Ovary (tissue), 10 donors: ENCODE measurements around the gene CFHR2. TPM values are rescaled to one million over a fixed set of nuclear protein-coding genes. Genes with fewer than 3 reads are reported as not detected.
"Not testable (repeated sequence)": the region's sequence is repeated elsewhere in the genome, so short reads cannot be mapped to it uniquely, and the experiment has no call there.

Experiments
- DNase-seq, 5 donors: peaks; one replicate each; pipeline ENCODE4 v3.0.0-alpha.2; 2019 to 2020
- H3K27ac ChIP-seq, 2 donors: fragments of 200-600 bp; one replicate each; pipeline versions ENCODE4 v1.5.1 to v1.8.0; 2019 to 2022
- H3K27me3 ChIP-seq: fragments of 200-600 bp; one replicate; pipeline ENCODE4 v1.8.0; 2022
- H3K36me3 ChIP-seq: fragments of 200-600 bp; sonication (generic); one replicate; pipeline ENCODE4 v1.5.1; 2019
- H3K4me1 ChIP-seq: one replicate; pipeline ENCODE4 v1.8.1; 2013; ENCODE audit warnings: mild to moderate bottlenecking, moderate library complexity; ENCODE audit not compliant: insufficient read depth
- H3K4me3 ChIP-seq: fragments of 200-600 bp; sonication (generic); one replicate; pipeline ENCODE4 v1.5.1; 2017
- H3K9me3 ChIP-seq, 2 donors: fragments of 200-600 bp in 1 of 2; sonication (generic) in 1 of 2; one replicate each; pipeline versions ENCODE4 v1.5.1 to v1.8.1; 2013 to 2019; ENCODE audit warnings: mild to moderate bottlenecking in 1 of 2, moderate library complexity in 1 of 2
- EP300 ChIP-seq: sonication (generic); formaldehyde crosslinking; IDR thresholded peaks from one replicate; pipeline ENCODE4 v1.6.1; 2017; ENCODE audit warnings: antibody characterized with exemption
- POLR2A ChIP-seq: fragments of 450-650 bp; IDR thresholded peaks from one replicate; pipeline ENCODE4 v1.6.1; 2017; ENCODE audit warnings: antibody characterized with exemption, mild to moderate bottlenecking, moderate library complexity
- WGBS, 3 donors: extraction: QIAGEN DNeasy Blood & Tissue Kit in 1 of 3; methylation state at CpG; one replicate each; pipeline versions ENCODE4 v1.1.5 to v1.1.7; 2013 to 2017; 5-methylcytosine and 5-hydroxymethylcytosine counted together
- intact Hi-C, 4 donors: fragments of 100-400 bp; cut with DNase I; formaldehyde crosslinking; loops; one replicate each; pipeline versions ENCODE4 v1.11.0 to v1.15.1; 2022 to 2023
- long read RNA-seq, 3 donors: library from polyadenylated mRNA in 2 of 3; unstranded in 2 of 3; transcript quantifications; one replicate each; pipeline ENCODE4 v2.0.0 and lab custom pipeline, GENCODE V29; 2021 to 2026
- polyA plus RNA-seq, 2 donors: library from polyadenylated mRNA; stranded (reverse); fragments of 200-250 nt in 1 of 2; fragments of 350-450 nt in 1 of 2; fragmentation: Illumina TruSeq in 1 of 2; extraction: RNeasy Lipid Tissue Mini Kit (QIAGEN cat#74804) in 1 of 2; gene quantifications; one replicate each; pipeline ENCODE4 v1.2.3, GENCODE V29; 2013 to 2014
- total RNA-seq, 7 donors: library from RNA; depleted of rRNA in 2 of 7; stranded (reverse); fragments of >200 nt in 2 of 7; fragmentation: NEBNext Ultra II Directional in 3 of 7; extraction: Animal tissue kit (Norgen Biotek cat#: 25700) in 3 of 7; gene quantifications; one replicate each; pipeline versions ENCODE4 v1.1.0 to v1.2.4, GENCODE V29; 2016 to 2023
- TF ChIP-seq, protein P1 (sequence below), 3 donors: fragments of 450-650 bp in 2 of 3; fragments of 200-600 bp in 1 of 3; IDR thresholded peaks; one replicate each; pipeline versions ENCODE4 v1.5.1 to v1.8.0; 2016 to 2022; ENCODE audit warnings: antibody characterized with exemption in 3 of 3, mild to moderate bottlenecking in 1 of 3
- donor health status: DM: no; HTN: no; CAD: no; lungs with moderate emphysema.
- donor health status: DM: no; HTN: no; CAD: no.
- donor health status: Bipolar disorder and iron deficiency.
- donor health status: DM: yes; HTN: yes; CAD: no.
- donor health status: DM: no; HTN: no; CAD: no.
- donor health status: DM: yes; HTN: yes; CAD: no.

CFHR2 gene
- total RNA-seq (under 1 TPM in 1 of 7 donors, not detected in 6; 0.38 TPM), polyA plus RNA-seq (under 1 TPM in 1 of 2 donors, not detected in 1; 0.25 TPM)
- long read RNA-seq, donor 1: 0 reads
- long read RNA-seq, donor 2: 0 reads
- long read RNA-seq, donor 3: 0 reads

DNA sequence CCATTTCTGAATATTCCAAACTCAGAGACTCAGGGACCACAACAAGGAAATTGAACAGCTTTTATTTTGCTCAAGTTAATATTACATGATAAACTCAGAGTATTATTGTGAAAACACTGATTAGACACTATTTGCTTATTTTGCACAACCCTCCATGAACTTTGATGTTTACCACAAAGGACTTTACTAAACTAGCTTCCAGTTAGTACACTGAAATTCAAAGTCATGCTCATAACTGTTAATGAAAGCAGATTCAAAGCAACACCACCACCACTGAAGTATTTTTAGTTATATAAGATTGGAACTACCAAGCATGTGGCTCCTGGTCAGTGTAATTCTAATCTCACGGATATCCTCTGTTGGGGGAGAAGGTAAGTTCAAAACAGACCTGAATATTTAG lies at the start of gene CFHR2:
Gene CFHR2, plus strand, starts transcription at position 171 of the 400 bp plus-strand sequence. Its CDS starts 143 bp downstream, at position 314.
- H3K36me3 ChIP-seq, H3K4me1 ChIP-seq, DNase-seq, H3K27me3 ChIP-seq, H3K4me3 ChIP-seq, intact Hi-C loops, H3K27ac ChIP-seq, H3K9me3 ChIP-seq: not testable (repeated sequence)
- WGBS, 3 donors: no CpG with 5 or more reads among the region's 1 CpG

DNA sequence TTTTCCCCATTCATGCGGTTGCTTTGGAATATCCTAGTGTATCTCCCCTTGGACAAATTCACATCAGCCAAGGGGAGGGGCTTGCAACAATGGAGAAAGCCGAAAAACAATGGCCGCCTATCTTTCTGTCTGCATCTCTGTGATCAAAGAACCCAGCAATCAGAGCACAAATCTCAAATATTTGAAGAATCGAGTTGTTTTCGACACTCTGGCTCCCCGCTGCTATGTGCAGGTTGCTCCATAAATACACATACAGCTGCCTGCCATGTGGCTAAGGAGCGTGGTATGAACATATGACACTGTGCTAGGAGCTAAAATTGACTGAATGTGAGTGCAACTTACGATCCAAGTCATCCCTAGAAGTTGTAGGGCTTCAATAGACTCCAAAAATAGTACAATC lies 47.2 kb upstream of the CFHR2 start:
- H3K4me3 ChIP-seq: no peak overlapping the region
- intact Hi-C loops: no loop called here
- WGBS, 3 donors: 76 to 81% (median 79%) methylated on average over 8 of the region's 8 CpGs
- H3K27ac ChIP-seq: no peak overlapping the region
- TF ChIP-seq, protein P1, sequence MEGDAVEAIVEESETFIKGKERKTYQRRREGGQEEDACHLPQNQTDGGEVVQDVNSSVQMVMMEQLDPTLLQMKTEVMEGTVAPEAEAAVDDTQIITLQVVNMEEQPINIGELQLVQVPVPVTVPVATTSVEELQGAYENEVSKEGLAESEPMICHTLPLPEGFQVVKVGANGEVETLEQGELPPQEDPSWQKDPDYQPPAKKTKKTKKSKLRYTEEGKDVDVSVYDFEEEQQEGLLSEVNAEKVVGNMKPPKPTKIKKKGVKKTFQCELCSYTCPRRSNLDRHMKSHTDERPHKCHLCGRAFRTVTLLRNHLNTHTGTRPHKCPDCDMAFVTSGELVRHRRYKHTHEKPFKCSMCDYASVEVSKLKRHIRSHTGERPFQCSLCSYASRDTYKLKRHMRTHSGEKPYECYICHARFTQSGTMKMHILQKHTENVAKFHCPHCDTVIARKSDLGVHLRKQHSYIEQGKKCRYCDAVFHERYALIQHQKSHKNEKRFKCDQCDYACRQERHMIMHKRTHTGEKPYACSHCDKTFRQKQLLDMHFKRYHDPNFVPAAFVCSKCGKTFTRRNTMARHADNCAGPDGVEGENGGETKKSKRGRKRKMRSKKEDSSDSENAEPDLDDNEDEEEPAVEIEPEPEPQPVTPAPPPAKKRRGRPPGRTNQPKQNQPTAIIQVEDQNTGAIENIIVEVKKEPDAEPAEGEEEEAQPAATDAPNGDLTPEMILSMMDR (IDR thresholded peaks at IDR 0.05): no peak
- TF ChIP-seq EP300: no peak
- no peaks in the 10 kb centered on the region for H3K36me3 ChIP-seq
- no peaks in the 10 kb centered on the region for H3K9me3 ChIP-seq
- no peak for DNase-seq
- no peaks in the 10 kb centered on the region for H3K4me1 ChIP-seq
- H3K27me3 ChIP-seq: no peaks in the 10 kb centered on the region

DNA sequence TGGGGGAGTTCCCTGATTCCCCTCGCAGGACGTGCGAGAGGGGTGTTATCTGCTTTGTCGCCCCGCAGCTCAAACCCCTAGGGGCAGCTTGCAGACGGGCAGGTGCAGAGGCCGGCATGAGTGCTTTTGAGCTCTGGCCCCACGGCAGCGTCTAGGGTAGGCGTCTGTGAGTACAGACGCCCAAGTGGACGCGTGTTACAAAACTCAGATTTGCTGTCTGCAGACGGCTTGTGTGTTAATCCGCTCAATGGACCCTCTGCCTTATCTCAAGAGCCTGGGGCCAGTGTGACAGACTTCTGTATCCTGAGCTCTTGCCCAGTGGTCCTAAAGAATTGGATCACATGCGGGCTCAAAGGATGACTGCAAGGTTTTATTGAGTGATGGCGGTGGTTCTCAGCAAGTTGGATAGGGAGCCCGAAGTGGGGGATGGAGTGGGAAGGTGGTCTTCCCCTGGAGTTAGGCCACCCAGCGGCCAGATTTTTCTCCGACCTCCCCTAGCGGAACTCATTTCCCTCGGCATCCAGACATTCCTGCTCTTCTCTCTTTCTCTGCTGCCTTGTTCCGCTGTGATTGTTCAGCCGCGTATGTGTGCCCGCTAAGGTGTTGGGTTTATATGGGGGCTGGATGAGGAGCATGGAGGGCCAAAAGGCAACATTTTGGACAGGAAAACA lies 46.2 kb upstream of the CFHR2 start:
- 42 to 68% (median 50%) methylated on average over 26 of the region's 26 CpGs for WGBS, 3 donors
- no peak for DNase-seq
- no peaks in the 10 kb centered on the region for H3K27me3 ChIP-seq
- H3K27ac ChIP-seq: no peak overlapping the region
- no peak overlapping the region for H3K4me3 ChIP-seq
- TF ChIP-seq POLR2A (no peak), EP300 (no peak)
- TF ChIP-seq, protein P1 (IDR thresholded peaks at IDR 0.05): no peak
- intact Hi-C loops: no loop called here
- no peaks in the 10 kb centered on the region for H3K9me3 ChIP-seq
- no peaks in the 10 kb centered on the region for H3K4me1 ChIP-seq
- H3K36me3 ChIP-seq: no peaks in the 10 kb centered on the region

DNA sequence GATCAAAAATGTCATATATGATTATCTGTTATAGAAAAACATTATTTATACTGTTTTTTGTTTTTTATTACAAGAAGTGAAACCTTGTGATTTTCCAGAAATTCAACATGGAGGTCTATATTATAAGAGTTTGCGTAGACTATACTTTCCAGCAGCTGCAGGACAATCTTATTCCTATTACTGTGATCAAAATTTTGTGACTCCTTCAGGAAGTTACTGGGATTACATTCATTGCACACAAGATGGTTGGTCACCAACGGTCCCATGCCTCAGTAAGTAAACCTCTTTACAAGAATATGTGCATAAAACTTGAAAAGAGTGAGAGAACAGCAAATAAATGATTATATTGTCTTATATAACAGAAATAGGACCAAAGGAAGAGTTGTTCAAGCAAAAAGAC lies 41.2 kb upstream of the CFHR2 start:
- DNase-seq: no peak
- Histone ChIP-seq H3K36me3 (no peaks in the 10 kb centered on the region), H3K9me3 (no peaks in the 10 kb centered on the region), H3K4me1 (no peaks in the 10 kb centered on the region), H3K4me3 (no peak overlapping the region), H3K27me3 (no peaks in the 10 kb centered on the region), H3K27ac (no peak overlapping the region)
- 89 to 94% (median 94%) methylated on average over 2 of the region's 2 CpGs for WGBS, 3 donors
- no peak for TF ChIP-seq EP300
- no peak for TF ChIP-seq POLR2A
- TF ChIP-seq, protein P1 (IDR thresholded peaks at IDR 0.05): no peak
- intact Hi-C loops: no loop called here

DNA sequence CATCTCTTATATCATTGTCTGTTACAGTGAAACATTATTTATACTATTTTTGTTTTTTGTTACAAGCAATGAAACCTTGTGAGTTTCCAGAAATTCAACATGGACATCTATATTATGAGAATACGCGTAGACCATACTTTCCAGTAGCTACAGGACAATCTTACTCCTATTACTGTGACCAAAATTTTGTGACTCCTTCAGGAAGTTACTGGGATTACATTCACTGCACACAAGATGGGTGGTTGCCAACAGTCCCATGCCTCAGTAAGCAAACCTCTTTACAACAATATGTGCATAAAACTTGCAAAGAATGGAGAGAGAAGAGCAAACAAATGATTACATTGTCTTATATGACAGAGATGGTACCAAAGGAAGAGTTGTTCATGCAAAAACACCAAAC lies 33.3 kb upstream of the CFHR2 start:
- no peaks in the 10 kb centered on the region for H3K4me1 ChIP-seq
- DNase-seq: no peak
- no peak overlapping the region for H3K27ac ChIP-seq
- TF ChIP-seq, protein P1 (IDR thresholded peaks at IDR 0.05): no peak
- TF ChIP-seq POLR2A (no peak), EP300 (no peak)
- no peaks in the 10 kb centered on the region for H3K9me3 ChIP-seq
- H3K27me3 ChIP-seq: no peaks in the 10 kb centered on the region
- no peak overlapping the region for H3K4me3 ChIP-seq
- no peaks in the 10 kb centered on the region for H3K36me3 ChIP-seq
- intact Hi-C loops: no loop called here
- 95 to 98% (median 97%) methylated on average over 2 of the region's 2 CpGs for WGBS, 3 donors

DNA sequence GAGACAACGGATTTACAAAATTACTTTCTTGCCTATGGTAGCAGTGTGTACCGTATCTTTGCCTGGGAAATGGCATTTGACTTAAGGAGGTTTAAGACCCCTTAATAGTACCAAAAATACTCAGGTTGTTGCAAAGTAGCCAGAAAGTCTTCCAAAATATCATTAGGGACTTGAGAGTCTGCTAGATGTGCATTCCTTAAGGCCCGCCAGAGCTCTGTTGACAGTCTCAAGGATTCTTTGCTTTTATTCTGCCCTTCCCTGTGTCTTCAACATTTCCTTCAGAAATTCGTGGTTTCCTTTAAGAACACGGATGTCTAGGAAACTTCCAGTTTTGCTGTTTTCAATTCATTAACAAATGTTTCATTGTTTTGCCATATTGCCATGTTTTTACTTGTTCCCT lies 31.3 kb upstream of the CFHR2 start:
- H3K4me1 ChIP-seq, H3K4me3 ChIP-seq, intact Hi-C loops, H3K27me3 ChIP-seq, H3K9me3 ChIP-seq, DNase-seq, H3K27ac ChIP-seq, H3K36me3 ChIP-seq: not testable (repeated sequence)
- 47 to 57% (median 50%) methylated on average over 5 of the region's 5 CpGs for WGBS, 3 donors

DNA sequence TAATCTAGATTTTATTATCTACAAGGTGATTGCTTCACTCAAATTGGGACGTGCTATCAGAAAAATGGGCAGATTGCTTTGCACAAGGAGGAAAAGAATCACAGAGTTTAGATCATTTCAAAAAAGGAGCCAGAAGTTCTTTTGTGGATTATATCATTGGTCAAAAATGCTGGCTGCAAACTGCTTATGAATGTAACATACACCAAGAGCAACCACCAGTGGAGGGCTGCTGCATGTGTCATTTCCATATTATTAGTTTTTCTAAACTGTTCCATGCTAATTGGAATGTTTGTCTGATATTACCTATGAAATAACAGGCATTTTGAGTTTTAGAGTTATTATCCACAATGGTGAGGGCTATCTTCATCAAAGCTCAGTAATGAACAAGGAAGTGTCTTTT lies 16.7 kb upstream of the CFHR2 start:
- H3K4me3 ChIP-seq, H3K27ac ChIP-seq, DNase-seq, H3K27me3 ChIP-seq, H3K36me3 ChIP-seq, intact Hi-C loops, H3K4me1 ChIP-seq, H3K9me3 ChIP-seq: not testable (repeated sequence)
- 63 to 78% (median 73%) methylated on average over 1 of the region's 1 CpG for WGBS, 3 donors

DNA sequence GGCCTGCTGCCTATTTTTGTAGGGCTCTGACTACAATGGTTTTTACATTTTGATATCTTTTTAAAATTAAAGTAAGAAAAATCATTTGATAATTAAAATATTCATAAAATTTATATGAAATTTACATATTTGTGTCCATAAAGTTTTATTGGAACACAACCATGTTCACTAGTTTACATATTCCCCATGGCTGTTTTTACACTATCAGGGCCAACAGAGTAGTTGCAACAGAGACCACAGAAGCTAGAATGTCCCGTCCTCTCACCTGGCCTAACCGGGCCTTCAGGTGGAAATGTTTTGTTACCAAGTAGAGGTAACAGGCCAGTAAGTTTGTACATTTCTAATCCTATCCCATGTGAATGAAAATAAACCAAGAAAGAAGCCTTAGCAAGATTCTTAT lies 10.7 kb upstream of the CFHR2 start:
- DNase-seq, H3K27ac ChIP-seq, H3K4me1 ChIP-seq, H3K27me3 ChIP-seq, H3K4me3 ChIP-seq, intact Hi-C loops, H3K9me3 ChIP-seq, H3K36me3 ChIP-seq: not testable (repeated sequence)
- 83 to 94% (median 91%) methylated on average over 2 of the region's 2 CpGs for WGBS, 3 donors
